ENCODE data around the gene CDH23. TPM values are rescaled to one million over a fixed set of nuclear protein-coding genes. Genes with fewer than 3 reads are reported as not detected.
A peak's percentile ranks its signal among the peaks of the same experiment; 100 is the strongest.

Gene CDH23
- total RNA-seq, 2 donors from 2014 or later = 1.1 to 2.8 TPM

DNA sequence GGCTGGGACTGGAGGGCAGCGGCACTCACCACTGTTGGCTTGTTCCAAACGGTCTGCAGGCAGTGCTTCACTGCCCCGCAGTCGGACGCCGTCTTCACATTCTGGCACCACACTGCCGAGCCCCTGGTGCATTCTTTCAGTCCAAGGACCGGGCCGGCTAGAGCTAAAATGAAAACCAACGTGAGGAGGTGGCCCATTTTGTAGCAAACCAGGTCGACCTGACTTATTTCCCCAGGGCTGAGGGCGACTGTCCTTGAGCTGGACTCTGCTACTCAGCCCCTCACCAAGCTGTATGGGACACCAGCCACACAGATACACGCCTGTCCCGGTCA is 437.6 kb downstream of the CDH23 start:
- no peak for DNase-seq
- Mint-ChIP-seq H3K27ac (no peak overlapping the region), H3K9me3 (no peaks in the 10 kb centered on the region), H3K4me1 (ENCODE audit: low read depth) (peaks cover 42% of the 10 kb centered on the region), H3K36me3 (ENCODE audit: insufficient read depth in 2 of 2) (peaks cover 3% of the 10 kb centered on the region in 2 donors), H3K4me3 (no peak overlapping the region), H3K27me3 (ENCODE audit: low read depth) (no peaks in the 10 kb centered on the region)
- ATAC-seq (replicated peaks in 1 of 2) = no peak

DNA sequence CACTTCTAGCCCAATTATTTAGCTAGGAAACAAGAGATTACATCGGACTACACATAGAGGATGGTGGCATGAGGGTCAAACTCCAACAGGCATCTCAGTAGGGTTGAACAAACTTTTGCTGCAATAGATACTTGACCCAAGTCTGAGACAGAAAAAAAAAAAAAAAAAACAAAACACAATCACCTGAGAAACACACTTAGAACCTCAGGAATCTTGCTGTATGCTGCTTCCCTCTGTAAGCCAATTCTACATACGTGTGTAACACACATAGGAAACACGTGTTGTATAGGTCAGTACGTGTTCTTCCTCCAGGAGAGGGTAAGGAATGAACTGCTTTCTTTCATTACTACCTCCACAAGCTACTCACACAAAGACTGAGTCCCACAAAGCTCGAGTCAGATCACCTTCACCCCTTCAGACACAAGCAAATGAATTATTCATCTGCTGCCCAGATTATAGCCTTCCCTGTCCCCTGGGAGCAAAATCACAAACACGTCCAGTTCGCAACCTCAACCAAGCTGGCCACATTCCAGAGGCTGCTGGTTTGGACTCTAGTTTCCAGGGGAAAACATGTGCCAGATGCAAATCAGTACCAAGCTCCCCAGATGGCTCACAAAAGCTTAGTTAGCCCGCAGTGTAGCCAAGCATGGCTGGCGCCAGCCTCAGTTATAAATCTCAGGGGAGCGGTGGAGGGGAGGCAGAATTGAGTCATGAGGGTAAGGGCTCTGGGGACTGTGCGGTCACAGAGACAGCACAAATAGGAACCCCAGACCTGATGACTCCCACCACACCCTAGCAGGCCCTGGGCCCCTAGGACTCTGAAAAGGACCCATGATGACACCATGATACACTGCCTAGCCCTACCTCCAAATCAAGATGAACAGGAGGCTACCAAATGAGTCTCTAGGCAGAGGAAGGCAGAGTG is 439.2 kb downstream of the CDH23 start:
- H3K4me1 Mint-ChIP-seq (ENCODE audit: low read depth) = peaks cover 52% of the 10 kb centered on the region
- DNase-seq (no peak), ATAC-seq (replicated peaks in 1 of 2) (peak; percentile 70 to 75)
- H3K27me3 Mint-ChIP-seq (ENCODE audit: low read depth) = no peaks in the 10 kb centered on the region
- no peak overlapping the region for H3K27ac Mint-ChIP-seq
- H3K36me3 Mint-ChIP-seq (ENCODE audit: insufficient read depth in 2 of 2) = peaks cover 0 to 1% of the 10 kb centered on the region in 2 donors
- H3K9me3 Mint-ChIP-seq = no peaks in the 10 kb centered on the region
- H3K4me3 Mint-ChIP-seq = no peak overlapping the region

DNA sequence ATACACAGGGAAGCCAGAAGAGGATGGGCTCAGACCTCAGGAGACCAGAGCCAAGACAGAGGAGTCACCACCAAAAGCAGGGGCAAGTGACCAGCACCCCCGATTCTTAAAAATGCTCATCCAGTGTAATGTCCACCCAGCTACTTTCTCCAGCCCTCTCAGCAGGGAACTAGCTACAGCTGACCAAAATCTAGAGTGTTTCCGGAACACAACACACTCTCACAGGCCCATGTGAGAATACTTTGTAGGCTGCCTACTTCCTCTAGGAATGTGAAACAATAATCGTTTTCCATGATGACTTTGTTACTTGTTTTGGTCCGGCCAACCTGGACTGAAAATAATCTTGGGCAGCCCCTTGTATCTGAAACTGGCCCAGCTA is 439.9 kb downstream of the CDH23 start:
- no peak for DNase-seq
- Mint-ChIP-seq H3K4me3 (no peak overlapping the region), H3K27ac (no peak overlapping the region), H3K27me3 (ENCODE audit: low read depth) (no peaks in the 10 kb centered on the region), H3K36me3 (ENCODE audit: insufficient read depth in 2 of 2) (peaks cover 0 to 1% of the 10 kb centered on the region in 2 donors), H3K4me1 (ENCODE audit: low read depth) (peaks cover 52% of the 10 kb centered on the region), H3K9me3 (no peaks in the 10 kb centered on the region)
- ATAC-seq (replicated peaks in 1 of 2) = no peak

DNA sequence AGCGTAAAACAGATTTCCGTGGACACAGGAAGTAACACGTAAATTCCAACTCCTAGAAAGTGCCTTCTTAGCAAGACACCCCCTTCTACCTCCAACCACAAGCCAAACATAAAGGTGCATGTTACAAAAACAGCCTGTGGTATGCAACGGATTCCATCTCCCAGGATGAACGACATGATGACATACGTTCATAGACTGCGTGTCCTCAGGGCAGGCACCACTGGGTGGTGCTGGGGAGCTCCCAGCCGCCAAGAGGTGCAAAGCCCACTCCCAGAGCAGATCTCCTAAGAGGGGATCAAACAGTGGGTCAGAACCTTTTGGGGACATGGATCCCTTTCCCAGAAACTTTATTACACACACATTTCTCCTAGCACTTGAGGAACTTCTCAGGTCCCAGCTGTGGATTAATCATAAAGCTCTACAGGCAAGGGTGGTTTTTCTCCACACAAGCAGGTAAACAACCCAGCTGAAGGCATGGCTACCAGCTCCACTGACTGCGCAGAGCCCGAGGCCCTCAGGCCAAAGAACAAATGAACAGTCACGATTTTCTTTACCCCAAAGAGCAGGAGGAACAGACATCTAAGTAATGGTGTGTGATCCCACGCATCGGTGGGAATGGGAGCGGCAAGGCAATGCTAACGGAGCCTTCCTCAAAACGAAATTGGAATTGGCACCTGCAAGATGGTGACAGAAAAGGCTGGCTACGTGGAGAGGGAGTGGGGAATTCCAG is 440.5 kb downstream of the CDH23 start:
- peak; percentile 43 to 65 for ATAC-seq (replicated peaks in 1 of 2)
- Mint-ChIP-seq H3K4me3 (no peak overlapping the region), H3K27ac (no peak overlapping the region), H3K27me3 (ENCODE audit: low read depth) (no peaks in the 10 kb centered on the region), H3K4me1 (ENCODE audit: low read depth) (peaks cover 52% of the 10 kb centered on the region), H3K9me3 (no peaks in the 10 kb centered on the region), H3K36me3 (ENCODE audit: insufficient read depth in 2 of 2) (peaks cover 0 to 1% of the 10 kb centered on the region in 2 donors)
- no peak for DNase-seq

DNA sequence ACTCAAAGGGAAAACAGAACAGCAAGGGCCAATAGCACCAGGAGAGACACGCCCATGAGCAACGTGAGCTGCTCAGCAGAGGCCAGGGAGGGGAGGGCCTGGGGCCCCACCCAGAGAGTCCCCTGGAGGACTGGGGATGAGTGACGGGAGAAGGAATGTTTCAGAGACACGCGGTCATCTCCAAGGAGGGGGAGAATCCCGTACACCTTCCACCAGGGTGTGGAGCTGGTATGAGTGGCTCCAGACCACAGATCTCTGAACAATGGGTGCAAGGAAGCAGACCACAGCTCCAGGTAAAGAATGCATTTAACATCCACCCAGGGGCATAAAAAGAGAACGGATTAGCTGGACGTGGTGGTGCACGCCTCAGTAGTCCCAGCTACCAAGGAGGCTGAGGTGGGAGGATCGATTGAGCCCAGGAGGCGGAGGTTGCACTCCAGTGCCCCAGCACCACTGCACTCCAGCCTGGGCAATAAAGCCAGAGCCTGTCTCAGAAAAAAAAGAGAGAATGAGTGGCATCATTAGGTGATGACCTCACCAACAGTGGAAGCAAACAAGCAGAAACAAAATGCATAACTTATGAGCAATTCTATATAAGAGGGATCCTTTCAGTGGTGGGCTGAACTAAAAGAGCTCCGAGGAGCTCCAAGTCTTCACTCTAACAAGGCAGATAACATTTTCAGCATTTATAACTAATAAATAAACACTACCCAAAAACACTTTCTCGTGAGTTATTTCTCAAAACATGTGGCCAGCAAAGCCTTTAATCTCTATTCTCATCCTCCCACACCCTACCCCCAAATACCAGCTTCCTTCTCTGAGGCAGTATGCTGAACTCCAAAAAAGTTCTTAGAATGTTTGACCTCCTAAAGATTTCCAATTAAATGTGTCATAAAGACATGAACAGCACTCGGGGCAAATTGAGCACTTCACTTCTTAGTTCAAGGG is 441.8 kb downstream of the CDH23 start:
- Mint-ChIP-seq H3K36me3 (ENCODE audit: insufficient read depth in 2 of 2) (peaks cover 0 to 1% of the 10 kb centered on the region in 2 donors), H3K9me3 (no peaks in the 10 kb centered on the region), H3K4me1 (ENCODE audit: low read depth) (peaks cover 59% of the 10 kb centered on the region), H3K27me3 (ENCODE audit: low read depth) (no peaks in the 10 kb centered on the region), H3K4me3 (no peak overlapping the region), H3K27ac (no peak overlapping the region)
- DNase-seq (no peak), ATAC-seq (replicated peaks in 1 of 2) (no peak)

DNA sequence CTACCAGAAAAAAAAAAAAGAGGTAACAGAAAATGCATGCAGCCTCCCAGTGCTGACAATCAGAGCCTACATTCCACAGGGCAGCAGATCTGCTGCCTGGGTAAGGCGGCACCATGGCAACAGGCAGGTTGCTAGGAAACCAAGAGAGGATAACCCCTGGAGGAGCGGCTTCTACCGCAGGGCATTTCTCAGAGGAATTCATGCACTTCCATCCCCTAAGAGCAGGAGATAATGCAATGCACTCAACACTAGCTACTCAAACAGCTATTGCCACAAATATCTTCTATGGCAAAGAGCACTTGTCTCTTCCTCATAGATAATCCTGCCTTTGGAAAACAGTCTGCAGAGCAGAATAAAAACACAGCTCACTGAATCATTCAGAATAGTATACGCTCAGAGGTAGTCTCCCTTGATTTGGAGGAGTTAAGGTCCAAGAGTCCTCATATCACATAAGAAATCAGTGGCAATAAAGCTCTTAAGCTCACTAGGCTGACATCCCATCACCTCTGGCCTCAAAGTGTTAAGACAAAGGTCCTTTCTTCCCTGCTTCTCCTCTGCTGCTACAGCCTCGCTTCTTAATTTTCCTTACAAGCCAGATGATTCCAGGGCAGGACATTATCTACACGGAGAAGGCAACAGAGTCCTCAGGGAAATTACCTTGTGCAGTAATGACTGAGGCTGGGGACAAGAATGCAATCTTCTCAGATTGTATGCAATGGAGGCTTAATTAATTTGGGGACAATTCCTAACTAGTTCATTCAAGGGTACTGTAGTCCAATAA is 443.6 kb downstream of the CDH23 start:
- Mint-ChIP-seq H3K4me3 (no peak overlapping the region), H3K27me3 (ENCODE audit: low read depth) (no peaks in the 10 kb centered on the region), H3K36me3 (ENCODE audit: insufficient read depth in 2 of 2) (peaks cover 0 to 1% of the 10 kb centered on the region in 2 donors), H3K4me1 (ENCODE audit: low read depth) (peaks cover 74% of the 10 kb centered on the region), H3K27ac (no peak overlapping the region), H3K9me3 (no peaks in the 10 kb centered on the region)
- DNase-seq = no peak
- ATAC-seq (replicated peaks in 1 of 2) = no peak

DNA sequence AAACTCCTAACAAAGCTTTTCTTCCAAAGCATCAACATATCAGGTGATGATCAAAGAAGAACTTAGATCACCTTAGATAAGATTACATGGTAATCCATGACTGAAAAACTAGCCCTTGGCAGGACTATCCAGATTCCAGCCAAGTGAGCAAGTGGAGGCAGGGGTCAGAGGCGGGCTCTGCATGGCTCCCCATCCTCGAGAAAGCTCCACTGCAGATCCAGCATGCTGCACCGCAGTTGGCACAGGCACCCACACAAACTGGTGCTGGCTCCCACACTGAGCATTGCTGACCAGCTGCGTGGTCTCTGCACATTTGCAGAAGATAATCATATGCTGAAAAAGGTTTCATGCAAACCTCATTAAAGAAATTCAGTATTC is 444.2 kb downstream of the CDH23 start:
- peaks cover 76% of the 10 kb centered on the region for H3K4me1 Mint-ChIP-seq (ENCODE audit: low read depth)

DNA sequence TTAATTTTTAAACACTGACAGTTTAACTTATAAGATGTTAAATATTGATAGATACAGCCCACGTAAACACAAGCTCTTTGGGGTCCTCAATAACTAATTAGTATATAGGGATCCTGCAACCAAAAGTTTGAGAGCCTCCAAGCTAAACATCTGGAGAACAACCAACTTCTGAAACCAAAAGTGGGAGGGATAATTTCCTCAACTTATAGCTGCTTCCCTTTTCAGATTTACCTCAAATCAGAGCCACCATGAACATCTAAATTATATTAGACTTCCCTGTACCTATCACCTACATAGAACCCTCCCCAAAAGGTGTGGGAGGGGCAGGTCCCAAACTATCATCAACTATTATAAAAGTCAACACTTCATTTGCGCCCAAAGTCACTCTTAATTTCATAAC is 445.7 kb downstream of the CDH23 start:
- ATAC-seq (replicated peaks in 1 of 2) (no peak), DNase-seq (no peak)
- Mint-ChIP-seq H3K4me1 (ENCODE audit: low read depth) (peaks cover 69% of the 10 kb centered on the region), H3K4me3 (no peak overlapping the region), H3K9me3 (no peaks in the 10 kb centered on the region), H3K27ac (no peak overlapping the region), H3K27me3 (ENCODE audit: low read depth) (no peaks in the 10 kb centered on the region), H3K36me3 (ENCODE audit: insufficient read depth in 2 of 2) (peaks cover 0 to 1% of the 10 kb centered on the region in 2 donors)

More for the DNA sequence above, 444.2 kb downstream of the CDH23 start:
- Mint-ChIP-seq H3K27me3 (ENCODE audit: low read depth) (no peaks in the 10 kb centered on the region), H3K9me3 (no peaks in the 10 kb centered on the region), H3K4me3 (no peak overlapping the region), H3K36me3 (ENCODE audit: insufficient read depth in 2 of 2) (peaks cover 0 to 1% of the 10 kb centered on the region in 2 donors), H3K27ac (no peak overlapping the region)
- no peak for ATAC-seq (replicated peaks in 1 of 2)
- no peak for DNase-seq

DNA sequence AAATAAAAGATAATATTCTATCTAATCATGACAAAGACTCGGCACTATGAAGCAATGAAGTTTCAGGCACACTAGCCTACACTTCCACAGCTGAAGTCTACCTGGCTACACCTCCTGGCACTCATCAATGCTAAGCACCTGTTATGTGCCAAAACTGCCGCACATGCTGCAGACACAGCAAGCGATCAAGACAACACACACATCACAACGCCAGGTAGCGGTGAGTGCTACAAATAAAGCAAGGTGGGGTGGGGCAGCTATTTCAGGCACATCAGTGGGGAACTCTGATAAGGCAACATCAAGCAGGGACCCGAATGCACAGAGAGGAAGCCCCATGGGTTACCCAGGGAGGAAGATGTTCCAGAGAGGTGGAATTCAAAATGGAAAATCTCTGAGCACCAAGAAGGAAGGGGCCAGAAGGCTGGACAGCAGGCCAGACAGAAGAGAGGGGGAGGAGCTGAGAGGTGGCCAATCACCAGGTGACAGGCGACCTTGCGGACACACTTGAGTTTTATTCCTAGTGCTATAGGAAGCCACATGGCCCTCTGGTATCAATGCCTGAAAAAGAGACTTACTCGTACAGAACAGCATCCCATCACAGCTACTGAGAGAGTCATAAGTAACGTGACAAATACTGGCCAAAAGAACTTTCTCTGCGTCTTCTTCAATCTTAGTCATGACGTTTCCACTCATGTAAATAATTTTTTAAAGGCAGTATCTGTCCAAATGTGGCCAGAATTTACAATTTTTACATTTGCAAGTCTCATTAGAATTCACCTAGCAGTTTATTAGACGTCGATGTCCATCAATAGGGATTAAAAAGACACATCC is 446.4 kb downstream of the CDH23 start:
- peak overlapping the region in 1 of 2 donors; percentile 27 for H3K4me3 Mint-ChIP-seq
- DNase-seq = no peak
- no peak for ATAC-seq (replicated peaks in 1 of 2)
- H3K9me3 Mint-ChIP-seq = no peaks in the 10 kb centered on the region
- H3K27me3 Mint-ChIP-seq (ENCODE audit: low read depth) = no peaks in the 10 kb centered on the region
- H3K4me1 Mint-ChIP-seq (ENCODE audit: low read depth) = peaks cover 69% of the 10 kb centered on the region
- no peaks in the 10 kb centered on the region for H3K36me3 Mint-ChIP-seq (ENCODE audit: insufficient read depth in 2 of 2)
- H3K27ac Mint-ChIP-seq = no peak overlapping the region

DNA sequence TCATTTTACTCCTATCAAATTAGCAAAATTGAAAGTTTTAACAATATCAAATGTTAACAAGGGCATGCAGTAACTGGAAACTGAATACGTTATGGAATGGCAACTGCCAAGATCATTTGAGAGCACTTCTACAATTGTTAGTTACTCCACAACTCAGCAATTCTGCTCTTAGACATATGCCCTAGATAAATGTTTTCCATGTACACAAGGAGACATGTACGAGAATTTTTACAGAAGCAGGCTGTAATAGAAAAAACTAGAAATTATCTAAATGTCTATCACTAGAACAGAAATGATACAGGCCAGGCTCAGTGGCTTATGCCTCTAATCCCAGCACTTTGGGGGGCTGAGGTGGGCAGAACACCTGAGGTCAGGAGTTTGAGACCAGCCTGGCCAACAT is 447.4 kb downstream of the CDH23 start:
- H3K27me3 Mint-ChIP-seq (ENCODE audit: low read depth) = no peaks in the 10 kb centered on the region
- no peak for ATAC-seq (replicated peaks in 1 of 2)
- H3K27ac Mint-ChIP-seq = no peak overlapping the region

DNA sequence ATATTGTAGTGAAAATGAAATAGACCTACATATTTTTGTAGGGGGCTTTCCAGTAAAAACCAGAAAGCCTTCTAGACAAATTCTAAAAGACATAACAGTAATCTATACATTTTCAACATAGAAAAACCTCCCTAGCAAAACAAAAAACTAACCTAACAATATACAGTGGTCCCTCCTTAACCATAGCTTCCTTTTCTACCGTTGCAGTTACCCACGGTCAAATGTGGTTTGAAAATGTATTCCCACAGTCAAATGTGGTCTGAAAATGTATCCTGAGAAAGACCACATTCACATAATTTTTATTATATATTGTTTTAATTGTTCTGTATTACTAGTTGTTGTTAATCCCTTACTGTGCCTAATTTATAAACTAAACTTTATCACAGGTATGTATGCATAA is 448.0 kb downstream of the CDH23 start:
- no peaks in the 10 kb centered on the region for H3K36me3 Mint-ChIP-seq (ENCODE audit: insufficient read depth in 2 of 2)
- H3K4me1 Mint-ChIP-seq (ENCODE audit: low read depth) = peaks cover 71% of the 10 kb centered on the region
- DNase-seq (no peak), ATAC-seq (replicated peaks in 1 of 2) (no peak)
- no peaks in the 10 kb centered on the region for H3K27me3 Mint-ChIP-seq (ENCODE audit: low read depth)
- H3K4me3 Mint-ChIP-seq = no peak overlapping the region
- H3K27ac Mint-ChIP-seq = no peak overlapping the region
- H3K9me3 Mint-ChIP-seq = no peaks in the 10 kb centered on the region

More for the DNA sequence above, 447.4 kb downstream of the CDH23 start:
- Mint-ChIP-seq H3K36me3 (ENCODE audit: insufficient read depth in 2 of 2) (no peaks in the 10 kb centered on the region), H3K4me1 (ENCODE audit: low read depth) (peaks cover 69% of the 10 kb centered on the region), H3K4me3 (no peak overlapping the region), H3K9me3 (no peaks in the 10 kb centered on the region)
- DNase-seq = no peak

Measured in activated T-cell treated with anti-CD3 and anti-CD28 coated beads, Interleukin-2, amount 50 U/mL, for 72 hours (primary cell).